Ureter (tissue), 1 donor: ENCODE data around the gene RGPD8. TPM values are rescaled to one million over a fixed set of nuclear protein-coding genes. Genes with fewer than 3 reads are reported as not detected.
"Not testable (repeated sequence)": the region's sequence is repeated elsewhere in the genome, so short reads cannot be mapped to it uniquely, and the experiment has no call there.

Experiments
- DNase-seq: peaks from one replicate; pipeline ENCODE4 v3.0.0-alpha.2; 2020; ENCODE audit warnings: low spot score
- total RNA-seq: library from RNA; stranded (reverse); gene quantifications from one replicate; pipeline ENCODE4 v1.2.4, GENCODE V29; 2023
- donor health status: DM: yes; HTN: yes; CAD: no.

The RGPD8 gene
- total RNA-seq, 1 donor from 2014 or later = 20.1 TPM

- DNase-seq = not testable (repeated sequence)
Measured at GRCh38 chr2:112435716-112436431, 2.4 kb upstream of the RGPD8 start.

- not testable (repeated sequence) for DNase-seq
Measured at GRCh38 chr2:112434890-112435715, 1.7 kb upstream of the RGPD8 start.

GRCh38 chr2:112433932-112434730 is 686 bp upstream of the RGPD8 start:
- no peak for DNase-seq

- DNase-seq = not testable (repeated sequence)
Measured at GRCh38 chr2:112432735-112433479, 538 bp downstream of the RGPD8 start.

- not testable (repeated sequence) for DNase-seq
Measured at GRCh38 chr2:112432390-112432734, 1.1 kb downstream of the RGPD8 start.

- DNase-seq = not testable (repeated sequence)
Measured at GRCh38 chr2:112431587-112432295, 1.7 kb downstream of the RGPD8 start.

- DNase-seq = not testable (repeated sequence)
Measured at GRCh38 chr2:112424553-112424952, 8.9 kb downstream of the RGPD8 start.

GRCh38 chr2:112416860-112417259 is 16.6 kb downstream of the RGPD8 start:
- not testable (repeated sequence) for DNase-seq

- DNase-seq = not testable (repeated sequence)
Measured at GRCh38 chr2:112360055-112360454, 73.4 kb downstream of the RGPD8 start.

- DNase-seq = not testable (repeated sequence)
Measured at GRCh38 chr2:112354335-112354734, 79.1 kb downstream of the RGPD8 start.

- not testable (repeated sequence) for DNase-seq
Measured at GRCh38 chr2:112352809-112353603, 80.4 kb downstream of the RGPD8 start.

GRCh38 chr2:112352292-112352691 is 81.2 kb downstream of the RGPD8 start:
- DNase-seq = not testable (repeated sequence)

GRCh38 chr2:112345030-112346027 is 88.1 kb downstream of the RGPD8 start:
- no peak for DNase-seq

GRCh38 chr2:112343827-112344585 is 89.4 kb downstream of the RGPD8 start:
- no peak for DNase-seq

GRCh38 chr2:112342067-112342550 is 91.3 kb downstream of the RGPD8 start:
- DNase-seq = no peak

GRCh38 chr2:112340475-112341267 is 92.8 kb downstream of the RGPD8 start:
- DNase-seq = no peak

GRCh38 chr2:112339986-112340385 is 93.5 kb downstream of the RGPD8 start:
- no peak for DNase-seq
